Trophoblast cell (in vitro differentiated cells and primary cell): ENCODE measurements around the gene CSMD2.

Experiments
- DNase-seq, 2 donors: peaks; one replicate each; pipeline ENCODE4 v3.0.0-alpha.2; 2016
- H2AFZ ChIP-seq: 2 replicates; pipeline ENCODE4 v1.6.1; 2013; ENCODE audit warnings: low read length, moderate library complexity, mild to moderate bottlenecking; ENCODE audit not compliant: insufficient read depth, poor library complexity
- H2AK5ac ChIP-seq: 2 replicates; pipeline ENCODE4 v1.6.1; 2013; ENCODE audit warnings: mild to moderate bottlenecking, low read length
- H2BK120ac ChIP-seq: 2 replicates; pipeline ENCODE4 v1.6.1; 2013; ENCODE audit warnings: low read length, mild to moderate bottlenecking, moderate library complexity; ENCODE audit not compliant: insufficient read depth, poor library complexity
- H2BK12ac ChIP-seq: 2 replicates; pipeline ENCODE4 v1.6.1; 2013; ENCODE audit warnings: mild to moderate bottlenecking, low read length, moderate library complexity
- H2BK5ac ChIP-seq: 2 replicates; pipeline ENCODE4 v1.6.1; 2013; ENCODE audit warnings: low read length, low read depth, moderate library complexity, mild to moderate bottlenecking; ENCODE audit not compliant: poor library complexity
- H3K14ac ChIP-seq: 2 replicates; pipeline ENCODE4 v1.6.1; 2013; ENCODE audit warnings: mild to moderate bottlenecking, low read length
- H3K18ac ChIP-seq: 2 replicates; pipeline ENCODE4 v1.6.1; 2013; ENCODE audit warnings: mild to moderate bottlenecking, low read length
- H3K23ac ChIP-seq: 2 replicates; pipeline ENCODE4 v1.6.1; 2013; ENCODE audit warnings: low read length
- H3K27ac ChIP-seq: 2 replicates; pipeline ENCODE4 v1.5.1; 2013; ENCODE audit warnings: low read depth, mild to moderate bottlenecking, inconsistent platforms, low read length, moderate library complexity
- H3K27me3 ChIP-seq: 2 replicates; pipeline ENCODE4 v1.6.1; 2013; ENCODE audit warnings: inconsistent platforms, mild to moderate bottlenecking, low read length, moderate library complexity; ENCODE audit not compliant: insufficient read depth
- H3K36me3 ChIP-seq, 2 experiments: 1 replicate in 1 of 2; 2 replicates in 1 of 2; pipeline ENCODE4 v1.6.1; 2013; ENCODE audit warnings: low read length in 2 of 2, mild to moderate bottlenecking in 2 of 2, moderate library complexity in 1 of 2; ENCODE audit not compliant: insufficient read depth in 2 of 2, control insufficient read depth in 1 of 2
- H3K4ac ChIP-seq: 2 replicates; pipeline ENCODE4 v1.6.1; 2013; ENCODE audit warnings: low read depth, mild to moderate bottlenecking, low read length, moderate library complexity
- H3K4me1 ChIP-seq, 2 experiments: 1 replicate in 1 of 2; 2 replicates in 1 of 2; pipeline ENCODE4 v1.6.1; 2013; ENCODE audit warnings: low read length in 2 of 2, mild to moderate bottlenecking in 2 of 2, moderate library complexity in 1 of 2; ENCODE audit not compliant: insufficient read depth in 2 of 2, control insufficient read depth in 1 of 2
- H3K4me2 ChIP-seq: 2 replicates; pipeline ENCODE4 v1.6.1; 2013; ENCODE audit warnings: inconsistent platforms, mild to moderate bottlenecking, low read length, moderate library complexity
- H3K4me3 ChIP-seq: 2 replicates; pipeline ENCODE4 v1.5.1; 2013; ENCODE audit warnings: mild to moderate bottlenecking, low read depth, low read length, inconsistent platforms
- H3K79me1 ChIP-seq: one replicate; pipeline ENCODE4 v1.6.1; 2013; ENCODE audit warnings: low read length
- H3K79me2 ChIP-seq: 2 replicates; pipeline ENCODE4 v1.6.1; 2013; ENCODE audit warnings: low read length, mild to moderate bottlenecking; ENCODE audit not compliant: control insufficient read depth, insufficient read depth, poor library complexity
- H3K9ac ChIP-seq: 2 replicates; pipeline ENCODE4 v1.6.1; 2013; ENCODE audit warnings: mild to moderate bottlenecking, low read length
- H3K9me3 ChIP-seq: 2 replicates; pipeline ENCODE4 v1.6.1; 2013; ENCODE audit warnings: low read depth, mild to moderate bottlenecking, control low read depth, inconsistent platforms, low read length; ENCODE audit not compliant: insufficient read depth
- H4K12ac ChIP-seq: 2 replicates; pipeline ENCODE4 v1.6.1; 2013; ENCODE audit warnings: low read depth, mild to moderate bottlenecking, low read length, moderate library complexity
- H4K8ac ChIP-seq: 2 replicates; pipeline ENCODE4 v1.6.1; 2013; ENCODE audit warnings: low read depth, mild to moderate bottlenecking, low read length, moderate library complexity
- H4K91ac ChIP-seq: one replicate; pipeline ENCODE4 v1.6.1; 2013; ENCODE audit warnings: low read depth, mild to moderate bottlenecking, low read length, moderate library complexity
- WGBS: extraction: QIAGEN DNeasy Blood & Tissue Kit; methylation state at CpG from one replicate; pipeline ENCODE4 v1.1.7; 2013; ENCODE audit warnings: missing lambda C conversion rate; ENCODE audit not compliant: insufficient read length, insufficient coverage; ENCODE audit errors: extremely low coverage; 5-methylcytosine and 5-hydroxymethylcytosine counted together

Gene CSMD2

GRCh38 chr1:33821291-33821690 is 343.7 kb downstream of the CSMD2 start:
- no peaks in the 10 kb centered on the region for H3K27me3 ChIP-seq
- H2BK120ac ChIP-seq, result no peak overlapping the region
- no peak overlapping the region for H3K23ac ChIP-seq
- no CpG with 5 or more reads among the region's 6 CpGs for WGBS
- no peak overlapping the region for H2BK12ac ChIP-seq
- no peaks in the 10 kb centered on the region for H3K36me3 ChIP-seq
- no peak overlapping the region for H3K27ac ChIP-seq
- H3K4ac ChIP-seq, result no peak overlapping the region
- no peak overlapping the region for H3K14ac ChIP-seq
- no peak overlapping the region for H3K18ac ChIP-seq
- no peak overlapping the region for H2AK5ac ChIP-seq
- no peaks in the 10 kb centered on the region for H3K79me1 ChIP-seq
- H3K4me3 ChIP-seq, result no peak overlapping the region
- H2AFZ ChIP-seq, result no peak overlapping the region
- no peaks in the 10 kb centered on the region for H3K4me1 ChIP-seq
- H4K91ac ChIP-seq, result no peak overlapping the region
- H3K79me2 ChIP-seq, result no peaks in the 10 kb centered on the region
- no peak for DNase-seq
- no peak overlapping the region for H2BK5ac ChIP-seq
- H4K12ac ChIP-seq, result no peak overlapping the region
- peaks cover 2% of the 10 kb centered on the region for H3K9me3 ChIP-seq
- no peak overlapping the region for H4K8ac ChIP-seq
- no peak overlapping the region for H3K9ac ChIP-seq
- no peak overlapping the region for H3K4me2 ChIP-seq

GRCh38 chr1:33820804-33821203 is 344.2 kb downstream of the CSMD2 start:
- H3K4me1 ChIP-seq, result no peaks in the 10 kb centered on the region
- H4K8ac ChIP-seq, result no peak overlapping the region
- no peak overlapping the region for H2BK120ac ChIP-seq
- no peak overlapping the region for H4K12ac ChIP-seq
- no peak overlapping the region for H3K4me3 ChIP-seq
- H3K9me3 ChIP-seq, result peaks cover 2% of the 10 kb centered on the region
- H3K27ac ChIP-seq, result no peak overlapping the region
- no peak overlapping the region for H2BK12ac ChIP-seq
- no peak overlapping the region for H3K9ac ChIP-seq
- H2AFZ ChIP-seq, result no peak overlapping the region
- no peak overlapping the region for H2AK5ac ChIP-seq
- H3K14ac ChIP-seq, result no peak overlapping the region
- no peak overlapping the region for H3K4ac ChIP-seq
- WGBS, result no CpG with 5 or more reads among the region's 5 CpGs
- H3K79me2 ChIP-seq, result no peaks in the 10 kb centered on the region
- no peak overlapping the region for H3K4me2 ChIP-seq
- H3K36me3 ChIP-seq, result no peaks in the 10 kb centered on the region
- no peak overlapping the region for H2BK5ac ChIP-seq
- no peaks in the 10 kb centered on the region for H3K27me3 ChIP-seq
- H3K18ac ChIP-seq, result no peak overlapping the region
- DNase-seq, result no peak
- no peak overlapping the region for H3K23ac ChIP-seq
- no peak overlapping the region for H4K91ac ChIP-seq
- no peaks in the 10 kb centered on the region for H3K79me1 ChIP-seq

GRCh38 chr1:33819913-33820311 is 345.1 kb downstream of the CSMD2 start:
- Histone ChIP-seq H3K9ac (no peak overlapping the region), H3K27ac (no peak overlapping the region), H3K79me2 (no peaks in the 10 kb centered on the region), H2BK5ac (no peak overlapping the region), H3K27me3 (no peaks in the 10 kb centered on the region), H2AK5ac (no peak overlapping the region), H2BK120ac (no peak overlapping the region), H3K23ac (no peak overlapping the region), H3K36me3 (no peaks in the 10 kb centered on the region), H3K79me1 (no peaks in the 10 kb centered on the region), H3K14ac (no peak overlapping the region), H4K12ac (no peak overlapping the region), H3K4me2 (no peak overlapping the region), H4K91ac (no peak overlapping the region), H3K4me3 (no peak overlapping the region), H2AFZ (no peak overlapping the region), H3K18ac (no peak overlapping the region), H3K4ac (no peak overlapping the region), H2BK12ac (no peak overlapping the region), H4K8ac (no peak overlapping the region), H3K4me1 (no peaks in the 10 kb centered on the region), H3K9me3 (no peaks in the 10 kb centered on the region)
- DNase-seq, result no peak
- no CpG with 5 or more reads among the region's 7 CpGs for WGBS

- Histone ChIP-seq H3K18ac (no peak overlapping the region), H4K12ac (no peak overlapping the region), H3K36me3 (no peaks in the 10 kb centered on the region), H3K79me2 (no peaks in the 10 kb centered on the region), H3K9me3 (no peaks in the 10 kb centered on the region), H3K14ac (no peak overlapping the region), H2BK5ac (no peak overlapping the region), H3K4me2 (no peak overlapping the region), H3K4me1 (no peaks in the 10 kb centered on the region), H3K79me1 (no peaks in the 10 kb centered on the region), H2BK12ac (no peak overlapping the region), H4K8ac (no peak overlapping the region), H3K9ac (no peak overlapping the region), H3K4me3 (no peak overlapping the region), H4K91ac (no peak overlapping the region), H3K27me3 (no peaks in the 10 kb centered on the region), H2AK5ac (no peak overlapping the region), H2AFZ (no peak overlapping the region), H3K23ac (no peak overlapping the region), H3K27ac (no peak overlapping the region), H2BK120ac (no peak overlapping the region), H3K4ac (no peak overlapping the region)
- WGBS, result no CpG with 5 or more reads among the region's 10 CpGs
- DNase-seq, result no peak
Observed at GRCh38 chr1:33819290-33819912, 345.6 kb downstream of the CSMD2 start.
